ENCODE measurements around the gene DHDDS.

The DHDDS gene

GRCh38 chr1:26418865-26419349 lies 13.2 kb upstream of the DHDDS start:
- no peak for DNase-seq

- no peak for DNase-seq
These were observed 12.6 kb upstream of the DHDDS start for GRCh38 chr1:26419494-26419893.

- DNase-seq: no peak
These were observed 2.4 kb upstream of the DHDDS start for GRCh38 chr1:26429721-26430120.

- no peak for DNase-seq
These were observed 672 bp downstream of the DHDDS start for GRCh38 chr1:26432793-26433192.

- no peak for DNase-seq
These were observed 2.1 kb downstream of the DHDDS start for GRCh38 chr1:26434161-26434752.

GRCh38 chr1:26438041-26438440 lies 5.9 kb downstream of the DHDDS start:
- no peak for DNase-seq

- DNase-seq: no peak
These were observed 8.1 kb downstream of the DHDDS start for GRCh38 chr1:26440259-26440658.

- no peak for DNase-seq
These were observed 17.7 kb downstream of the DHDDS start for GRCh38 chr1:26449868-26450267.

- DNase-seq: no peak
These were observed 18.8 kb downstream of the DHDDS start for GRCh38 chr1:26450908-26451307.

GRCh38 chr1:26452459-26453183 lies 20.5 kb downstream of the DHDDS start:
- no peak for DNase-seq

GRCh38 chr1:26459148-26459547 lies 27.0 kb downstream of the DHDDS start:
- DNase-seq: no peak

- DNase-seq: peak; percentile 49
These were observed 27.5 kb downstream of the DHDDS start for GRCh38 chr1:26459573-26460031.

- no peak for DNase-seq
These were observed 36.8 kb downstream of the DHDDS start for GRCh38 chr1:26468911-26469310.

GRCh38 chr1:26469558-26469957 lies 37.4 kb downstream of the DHDDS start:
- DNase-seq: peak; percentile 31

GRCh38 chr1:26470878-26471497 lies 38.9 kb downstream of the DHDDS start:
- no peak for DNase-seq

GRCh38 chr1:26471498-26472319 lies 39.6 kb downstream of the DHDDS start:
- peak; percentile 88 for DNase-seq

- peak; percentile 93 for DNase-seq
These were observed 40.3 kb downstream of the DHDDS start, which contains the start of gene HMGN2 for GRCh38 chr1:26472320-26472900. Gene HMGN2, plus strand, starts transcription at chr1:26472440. Its CDS starts 173 bp downstream, at chr1:26472613.

GRCh38 chr1:26472901-26473845 lies 41.1 kb downstream of the DHDDS start:
- DNase-seq: peak; percentile 98

- DNase-seq: no peak
These were observed 42.7 kb downstream of the DHDDS start for GRCh38 chr1:26474818-26475217.

- no peak for DNase-seq
These were observed 43.9 kb downstream of the DHDDS start for GRCh38 chr1:26475989-26476388.

- no peak for DNase-seq
These were observed 44.8 kb downstream of the DHDDS start for GRCh38 chr1:26476958-26477357.

All from NCI-H2107 (cell line).